CD4-positive, alpha-beta T cell treated with Interleukin-17A for 4 hours (primary cell): ENCODE measurements around the gene CORO7.

Source experiments
- DNase-seq: peaks from one replicate; pipeline ENCODE4 v3.0.0-alpha.2; 2020; ENCODE audit warnings: mixed read lengths

The CORO7 gene

DNA sequence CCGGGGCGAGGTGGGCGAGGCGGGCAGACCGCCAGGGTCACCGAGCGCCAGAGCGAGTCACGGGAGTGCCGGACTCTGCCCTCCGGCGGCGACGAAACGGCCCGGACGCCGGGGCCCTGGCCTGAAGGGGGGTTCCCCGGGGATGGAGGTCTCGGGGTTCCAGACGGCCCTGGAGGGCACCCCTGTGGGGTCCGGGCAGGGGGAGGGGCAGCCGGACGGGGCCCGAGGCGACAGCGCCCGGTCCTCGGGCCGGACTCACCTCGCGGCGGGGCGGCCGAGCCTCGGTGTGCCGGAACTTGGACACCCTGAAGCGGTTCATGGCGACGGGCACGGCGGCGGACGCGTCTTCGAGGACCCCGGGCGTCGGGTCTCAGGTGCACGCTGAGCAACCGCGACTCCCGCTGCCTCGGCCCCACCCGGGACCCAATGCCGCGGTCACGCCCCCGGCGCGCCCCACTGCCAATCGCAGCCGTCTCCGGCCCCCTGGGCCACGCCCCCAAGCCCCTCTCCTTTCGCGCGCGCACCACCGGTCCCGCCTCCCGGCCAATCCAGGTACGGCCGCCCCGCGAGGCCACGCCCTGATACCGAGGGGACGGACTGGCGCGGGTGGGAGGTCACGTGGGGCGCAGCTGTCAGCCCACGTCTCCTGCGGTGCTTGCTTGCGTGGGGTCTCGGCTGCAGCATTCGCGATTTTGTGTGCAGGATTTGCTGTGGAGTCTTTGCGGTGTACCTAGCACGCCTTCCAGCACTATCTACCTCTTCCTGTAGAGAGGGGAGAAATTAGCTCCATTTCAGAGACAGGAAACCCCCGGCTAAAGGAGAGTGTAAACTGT is at the start of gene CORO7:
TSS of gene CORO7 (minus strand) at position 397 of the 833 bp plus-strand sequence. CDS start at position 319, 78 bp downstream.
- DNase-seq, result peak; percentile 100

DNA sequence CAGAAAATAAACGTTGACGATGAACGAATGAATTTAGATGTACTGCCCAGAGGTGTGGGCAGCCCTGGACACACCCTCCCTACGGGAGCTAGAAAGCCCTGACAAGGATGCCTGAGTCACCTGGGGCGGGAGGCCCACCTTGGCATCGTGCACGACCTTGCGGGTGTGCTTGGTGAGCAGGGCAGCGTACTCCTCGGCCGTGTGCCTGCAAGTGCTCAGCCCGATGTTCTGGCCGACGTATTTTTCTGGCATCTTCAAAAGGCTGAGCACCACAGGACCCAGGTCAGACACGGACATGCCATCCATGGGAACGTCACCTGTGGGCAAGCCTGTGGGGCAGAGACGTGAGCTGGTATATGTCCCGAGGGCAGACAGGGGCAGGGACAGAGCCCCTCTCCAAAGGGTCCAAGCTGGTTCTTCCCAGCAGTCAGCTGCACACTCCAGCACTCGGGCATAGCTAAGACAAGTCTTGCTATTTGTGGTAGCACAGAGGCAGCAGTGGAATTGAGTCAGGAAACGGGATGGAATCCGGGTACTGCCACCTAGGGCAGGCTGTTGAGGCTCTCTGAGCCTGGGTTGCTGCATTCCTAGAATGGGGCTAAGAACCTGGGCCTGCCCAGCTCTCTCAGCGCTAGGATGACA is 47.2 kb upstream of the CORO7 start:
- no peak for DNase-seq

DNA sequence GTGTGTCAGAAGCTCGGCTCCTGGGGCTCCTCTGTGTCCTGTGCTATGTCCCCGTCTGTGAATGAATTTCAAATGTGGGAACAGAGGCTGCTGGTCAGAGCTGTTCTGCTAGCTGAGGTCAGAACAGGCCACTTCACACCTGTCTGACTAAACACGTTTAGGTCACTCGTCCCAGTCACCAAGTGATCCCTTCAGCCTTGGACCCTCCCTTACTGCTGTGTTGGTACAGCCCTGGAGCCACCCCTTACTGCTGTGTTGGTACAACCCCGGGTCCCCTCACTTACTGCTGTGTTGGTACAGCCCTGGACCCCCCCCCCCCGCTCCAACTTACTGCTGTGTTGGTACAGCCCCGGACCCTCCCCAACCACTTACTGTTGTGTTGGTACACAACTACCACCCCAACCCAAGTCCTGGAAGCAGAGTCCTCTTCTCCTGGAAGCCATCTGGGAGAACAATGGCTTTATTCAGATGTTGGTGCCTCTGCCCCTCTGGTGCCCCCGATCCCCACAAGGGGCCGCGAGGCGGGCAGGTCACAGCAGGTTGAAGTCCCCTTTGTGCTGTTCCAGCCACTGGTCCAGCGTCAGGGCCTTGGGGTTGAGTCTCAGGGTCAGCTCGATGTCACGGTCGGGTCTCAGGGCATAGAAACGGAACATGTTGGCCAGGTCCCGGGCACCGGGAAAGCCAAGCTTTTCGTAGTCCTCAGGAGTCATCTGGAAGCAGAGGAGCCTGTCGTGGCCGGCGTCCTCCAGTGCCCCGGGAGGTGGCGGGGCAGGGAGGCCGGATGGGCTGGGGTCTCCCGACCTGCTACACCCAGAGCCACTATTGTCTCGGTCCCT is 45.1 kb upstream of the CORO7 start:
- DNase-seq, result no peak

DNA sequence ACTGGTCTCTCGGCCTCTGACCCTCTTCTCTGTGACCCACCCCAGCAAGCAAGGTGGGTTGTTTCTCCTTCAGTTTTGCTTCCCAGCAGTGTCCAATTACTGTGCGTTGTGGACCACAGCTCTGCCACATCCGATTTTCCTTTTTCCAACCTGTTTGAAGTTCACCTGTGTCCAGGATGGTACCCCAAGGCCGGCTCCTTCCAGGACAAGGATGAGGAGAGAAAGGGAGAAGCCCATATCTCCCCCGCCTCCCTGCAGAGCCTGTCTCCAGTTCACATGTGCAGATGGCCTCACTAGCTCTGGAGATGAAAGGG is 44.5 kb upstream of the CORO7 start:
- DNase-seq, result no peak

DNA sequence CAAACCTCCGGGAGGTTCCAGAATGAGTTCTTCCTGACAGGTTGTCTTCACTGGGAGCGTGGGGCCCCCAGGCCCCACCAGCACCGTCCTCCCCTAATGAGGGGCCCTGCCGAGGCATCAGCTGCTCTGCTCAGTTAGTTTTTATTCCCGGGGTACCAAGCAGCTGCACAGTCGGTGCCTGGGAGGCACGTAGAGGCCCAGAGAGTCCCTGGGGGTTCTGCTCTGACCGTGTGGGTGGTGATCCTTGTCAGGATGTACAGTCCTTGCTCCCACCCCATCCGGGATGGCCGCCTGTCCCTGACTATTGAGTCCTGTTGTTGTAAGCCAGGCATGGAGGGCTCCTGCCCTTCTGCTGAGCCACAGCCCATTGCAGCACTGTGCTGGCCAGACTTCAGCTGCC is 39.6 kb upstream of the CORO7 start:
- no peak for DNase-seq

DNA sequence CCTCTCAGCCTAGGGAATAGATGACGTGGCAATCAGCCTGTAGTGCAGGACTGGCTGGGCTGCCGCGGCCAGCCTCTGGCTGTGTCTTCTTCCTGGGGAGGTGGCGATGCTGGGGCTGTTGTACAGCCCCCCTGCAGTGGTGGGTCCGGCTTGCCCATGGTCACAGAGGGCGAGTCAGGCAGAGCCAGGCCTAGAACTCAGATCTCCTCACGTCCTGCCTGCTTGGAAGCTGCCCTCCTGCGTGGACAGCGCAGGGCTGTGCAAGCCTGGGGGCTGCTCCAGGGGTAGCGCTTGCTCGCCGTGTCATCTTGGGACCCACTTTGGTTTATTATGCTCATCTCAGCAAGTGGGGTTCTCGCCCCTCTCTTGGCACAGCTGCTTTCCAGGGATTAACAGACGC is 38.7 kb upstream of the CORO7 start:
- DNase-seq, result no peak

DNA sequence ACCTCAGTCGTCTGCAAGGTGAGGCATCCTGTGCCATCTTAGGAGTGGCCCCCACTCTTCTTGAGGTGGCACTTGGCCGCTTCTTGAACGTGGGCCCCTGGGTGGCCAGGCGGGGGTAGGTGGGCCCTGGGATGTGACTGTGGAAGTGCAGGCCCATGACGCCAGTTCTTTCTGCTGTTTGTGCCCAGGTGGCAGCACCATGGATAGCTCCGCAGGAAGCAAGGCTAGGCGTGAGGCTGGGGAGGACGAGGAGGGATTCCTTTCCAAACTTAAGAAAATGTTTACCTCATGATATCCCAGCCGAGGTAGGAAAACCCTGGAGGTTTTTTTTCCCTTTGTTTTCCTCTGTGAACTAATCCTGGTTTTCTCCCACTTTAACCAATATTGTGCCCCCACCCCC is 38.2 kb upstream of the CORO7 start:
- no peak for DNase-seq

DNA sequence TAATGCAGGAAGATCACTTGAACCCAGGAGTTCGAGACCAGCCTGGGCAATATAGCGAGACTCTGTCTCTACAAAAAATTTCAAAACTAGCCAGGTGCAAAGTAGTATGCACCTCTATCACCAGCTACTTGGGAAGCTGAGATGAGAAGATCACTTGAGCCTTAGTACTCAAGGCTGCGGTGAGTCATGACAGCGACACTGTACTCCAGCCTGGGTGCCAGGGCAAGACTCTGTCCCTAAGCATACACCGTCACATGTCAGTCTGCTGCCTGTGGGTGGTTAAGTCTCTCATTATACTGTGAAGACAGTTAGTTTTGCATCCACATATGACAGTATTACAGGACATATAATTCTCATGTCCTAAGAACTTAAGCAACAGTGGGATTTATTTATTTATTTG is 36.3 kb upstream of the CORO7 start:
- DNase-seq, result no peak

DNA sequence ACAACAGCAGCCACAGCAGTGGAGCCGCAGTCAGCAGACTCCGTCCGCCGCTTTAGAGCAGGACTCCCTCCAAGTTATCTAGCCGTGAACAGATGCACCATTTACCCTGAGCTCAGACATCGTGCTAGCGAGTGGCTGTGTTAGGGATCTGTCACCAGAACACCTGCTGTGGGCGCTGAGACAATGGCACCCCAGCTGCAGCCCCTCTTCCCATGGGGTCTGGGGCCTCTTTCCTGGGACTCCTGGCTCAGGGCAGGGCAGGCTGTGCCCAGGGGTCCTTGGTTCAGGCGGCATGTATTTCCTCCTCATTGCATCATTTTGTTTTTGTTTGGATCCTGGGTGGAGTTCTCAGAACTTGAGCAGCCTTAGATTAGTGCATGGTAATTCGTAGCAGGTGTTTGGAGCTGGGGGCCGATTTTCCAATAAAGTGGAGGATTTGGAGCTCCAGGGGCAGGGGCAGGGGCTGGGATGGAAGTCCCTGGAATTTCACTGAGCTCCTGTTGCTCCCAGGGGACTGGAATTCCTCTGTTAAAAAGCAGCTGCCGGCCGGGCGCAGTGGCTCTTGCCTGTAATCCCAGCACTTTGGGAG is 34.6 kb upstream of the CORO7 start:
- no peak for DNase-seq

DNA sequence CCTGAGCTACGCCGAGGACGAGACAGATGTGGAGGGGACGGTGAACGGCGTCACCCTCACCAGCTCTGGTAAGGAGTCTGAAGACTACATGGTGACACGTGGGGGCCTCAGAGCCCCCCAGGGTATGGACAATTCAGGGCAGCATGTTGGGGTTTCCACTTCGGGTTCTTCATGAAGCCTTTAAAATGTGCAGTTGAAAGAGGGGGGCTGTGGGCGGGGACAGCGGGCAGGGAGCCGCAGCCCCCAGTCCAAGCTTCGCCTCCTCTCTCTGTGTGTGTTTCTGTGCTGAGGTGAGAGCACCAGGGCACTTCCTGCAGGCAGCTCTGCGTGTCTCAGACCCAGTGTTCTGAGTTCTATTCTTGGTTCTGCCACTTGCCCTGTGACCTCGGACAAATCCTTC is 34.0 kb upstream of the CORO7 start:
- no peak for DNase-seq

DNA sequence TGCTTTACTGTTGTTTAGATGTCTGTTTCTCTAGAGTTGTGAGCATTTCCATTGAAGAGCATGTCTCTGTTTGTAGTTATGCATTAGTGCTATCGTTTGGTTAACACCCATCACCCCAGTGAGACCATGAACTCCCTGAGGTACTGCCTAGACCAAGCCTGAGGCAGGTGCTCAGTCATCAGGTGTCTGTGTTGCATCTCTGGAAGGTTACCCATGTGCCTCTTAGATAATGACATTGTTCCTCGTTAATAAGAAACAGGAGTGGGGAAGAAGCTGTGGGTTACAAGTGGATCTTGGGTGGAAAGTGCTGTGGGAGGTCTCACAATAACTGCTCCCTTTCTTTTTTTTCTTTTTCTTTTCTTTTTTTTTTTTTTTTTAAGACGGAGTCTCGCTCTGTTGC is 27.6 kb upstream of the CORO7 start:
- DNase-seq, result no peak

DNA sequence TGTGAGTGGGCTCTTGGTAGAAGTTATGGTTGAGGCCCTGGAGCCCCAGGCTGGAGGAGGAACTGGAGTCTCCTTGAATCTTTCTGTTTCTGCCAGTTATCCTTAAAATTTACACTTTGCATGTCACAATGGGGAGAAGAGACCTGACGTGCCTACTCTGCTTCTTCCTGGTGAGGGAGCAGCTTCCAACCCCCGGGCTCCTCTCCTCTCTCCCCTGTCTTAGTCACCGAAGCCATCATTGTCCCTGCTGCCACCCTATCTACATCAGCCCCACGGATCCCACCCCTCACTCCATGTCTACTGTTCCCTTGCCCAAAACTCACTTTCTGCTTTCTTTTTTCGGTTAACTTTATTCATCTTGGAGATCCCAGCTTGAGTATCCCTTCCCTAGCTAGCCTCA is 26.9 kb upstream of the CORO7 start:
- no peak for DNase-seq

DNA sequence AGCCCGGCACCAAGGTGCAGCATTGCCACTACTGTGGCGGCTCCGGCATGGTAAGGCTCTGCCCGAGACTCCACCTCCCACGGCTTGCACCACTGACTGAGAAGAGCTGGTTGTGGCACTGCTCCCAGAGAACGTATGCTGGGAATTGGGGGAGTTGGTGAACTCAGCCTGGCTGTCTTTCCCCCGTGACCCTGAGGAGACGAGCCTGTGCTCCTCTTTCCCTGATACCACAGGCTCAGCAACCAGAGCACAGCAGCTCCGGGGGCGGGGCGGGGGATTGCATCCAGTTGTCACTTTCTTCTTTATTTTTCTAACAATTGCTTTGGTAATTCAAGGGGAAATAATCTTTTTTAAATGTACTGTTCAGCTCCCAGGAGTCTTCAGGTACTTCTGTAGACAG is 26.0 kb upstream of the CORO7 start:
- no peak for DNase-seq

DNA sequence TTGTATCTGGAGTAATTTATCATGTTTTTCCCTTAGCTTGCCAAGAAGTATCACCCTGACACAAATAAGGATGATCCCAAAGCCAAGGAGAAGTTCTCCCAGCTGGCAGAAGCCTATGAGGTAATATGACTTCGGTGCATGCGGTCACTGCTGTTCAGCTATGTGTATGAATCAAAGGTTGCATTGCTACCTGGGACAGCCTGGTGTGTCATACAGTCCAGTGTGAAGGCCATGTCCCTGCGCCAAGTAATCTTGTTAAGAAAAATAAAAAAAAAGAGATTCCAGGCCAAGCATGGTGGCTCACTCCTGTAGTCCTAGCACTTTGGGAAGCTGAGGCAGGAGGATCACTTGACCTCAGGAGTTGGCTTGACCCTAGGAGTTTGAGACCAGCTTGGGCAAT is 21.0 kb upstream of the CORO7 start:
- DNase-seq, result no peak

DNA sequence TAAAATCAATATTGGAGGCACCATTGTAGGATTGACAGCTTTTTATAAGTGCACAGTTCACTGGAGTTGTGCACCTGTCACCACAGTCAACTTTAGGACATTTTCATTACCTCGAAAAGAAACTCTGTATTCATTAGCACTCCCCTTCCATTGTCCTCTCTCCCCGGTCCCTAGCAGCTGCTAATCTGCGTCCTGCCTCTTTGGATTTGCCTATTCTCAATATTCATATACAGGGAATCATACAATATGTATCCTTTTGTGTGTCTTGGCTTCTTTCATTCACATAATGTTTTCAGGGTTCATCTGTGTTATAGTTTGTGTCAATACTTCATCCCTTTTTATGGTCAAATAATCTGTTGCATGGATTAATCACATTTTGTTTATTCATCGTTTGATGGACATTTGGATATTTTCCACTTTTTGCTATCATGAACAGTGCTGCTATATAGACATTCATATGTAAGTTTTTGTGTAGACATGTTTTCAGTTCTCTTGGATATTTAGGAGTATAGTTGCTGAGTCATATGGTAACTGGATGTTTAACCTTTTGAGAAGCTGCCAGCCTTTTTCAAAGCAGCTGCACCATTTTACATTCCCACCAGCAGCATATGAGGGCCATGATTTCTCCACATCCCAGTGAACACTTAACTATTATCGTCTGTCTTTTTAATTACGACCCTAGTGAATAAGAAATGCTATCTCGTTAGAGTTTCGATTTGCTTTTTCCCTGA is 19.1 kb upstream of the CORO7 start:
- no peak for DNase-seq

DNA sequence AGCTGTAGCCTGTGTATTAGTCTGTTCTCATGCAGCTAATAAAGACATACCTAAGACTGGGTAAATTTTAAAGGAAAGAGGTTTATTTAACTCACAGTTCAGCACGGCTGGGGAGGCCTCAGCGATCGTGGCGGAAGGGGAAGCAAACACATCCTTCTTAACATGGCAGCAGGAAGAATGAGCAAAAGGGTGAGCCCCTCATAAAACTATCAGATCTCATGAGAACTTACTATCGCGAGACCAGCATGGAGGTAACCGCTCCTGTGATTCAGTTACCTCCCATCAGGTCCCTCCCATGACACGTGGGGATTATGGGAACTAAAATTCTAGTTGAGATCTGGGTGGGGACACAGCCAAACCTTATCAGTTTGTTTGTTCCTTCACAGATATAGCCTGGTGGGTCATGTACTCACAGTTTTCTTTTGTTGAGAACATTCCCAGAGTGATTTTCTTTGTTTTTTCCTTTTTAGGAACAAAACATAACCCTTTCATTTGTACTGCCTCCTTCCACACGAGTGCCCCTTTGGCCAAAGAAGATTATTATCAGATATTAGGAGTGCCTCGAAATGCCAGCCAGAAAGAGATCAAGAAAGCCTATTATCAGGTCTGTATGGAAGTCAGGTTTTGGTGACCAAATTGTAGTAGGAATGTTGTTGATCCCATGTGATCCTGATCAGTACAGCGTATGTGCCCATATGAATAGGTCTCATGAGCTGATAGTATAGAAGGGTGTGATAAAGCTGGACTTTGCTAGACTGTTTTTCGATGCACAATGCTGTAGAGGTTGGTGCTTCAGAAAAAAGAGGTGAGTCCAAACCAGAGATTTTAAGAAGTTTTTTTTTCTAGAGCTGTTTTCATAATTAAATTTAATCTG is 17.8 kb upstream of the CORO7 start:
- no peak for DNase-seq

DNA sequence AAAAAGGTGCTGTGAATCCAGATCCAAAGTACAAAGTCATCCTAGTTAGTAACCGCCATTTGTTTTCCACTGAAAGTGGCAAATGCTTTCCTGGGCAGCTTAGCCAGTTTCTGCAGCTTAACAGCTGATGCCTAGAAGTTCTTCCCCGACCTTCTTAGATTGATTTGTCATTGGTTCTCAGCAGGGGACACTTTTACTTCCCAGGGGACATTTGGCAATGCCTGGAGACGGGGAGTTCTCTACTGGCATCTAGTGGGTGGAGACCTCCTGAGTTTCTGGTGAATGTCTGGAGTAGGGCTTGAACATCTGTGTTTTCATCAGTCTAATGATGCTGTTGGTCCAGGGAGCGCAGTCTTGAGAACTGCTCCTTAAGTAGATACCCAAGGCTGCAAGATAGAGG is 16.8 kb upstream of the CORO7 start:
- no peak for DNase-seq

DNA sequence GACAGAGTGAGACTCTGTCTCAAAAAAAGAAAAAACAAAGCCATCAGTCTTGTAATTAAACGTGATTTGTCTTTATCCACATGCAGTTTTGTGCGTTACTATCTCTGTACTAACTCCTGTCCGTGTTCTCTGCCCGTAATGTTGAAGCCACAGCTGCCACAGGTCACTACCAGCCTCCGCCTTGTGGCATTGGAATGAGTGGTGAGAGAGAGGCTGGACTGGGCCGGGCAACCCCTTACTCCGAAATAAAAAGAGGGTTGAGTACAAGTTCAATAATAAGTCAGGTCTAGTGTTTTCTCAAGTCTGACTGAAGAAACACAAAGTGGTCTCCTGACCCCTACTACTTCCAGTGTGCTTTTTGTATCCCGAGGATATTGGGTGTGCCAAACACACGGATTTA is 14.6 kb upstream of the CORO7 start:
- no peak for DNase-seq

DNA sequence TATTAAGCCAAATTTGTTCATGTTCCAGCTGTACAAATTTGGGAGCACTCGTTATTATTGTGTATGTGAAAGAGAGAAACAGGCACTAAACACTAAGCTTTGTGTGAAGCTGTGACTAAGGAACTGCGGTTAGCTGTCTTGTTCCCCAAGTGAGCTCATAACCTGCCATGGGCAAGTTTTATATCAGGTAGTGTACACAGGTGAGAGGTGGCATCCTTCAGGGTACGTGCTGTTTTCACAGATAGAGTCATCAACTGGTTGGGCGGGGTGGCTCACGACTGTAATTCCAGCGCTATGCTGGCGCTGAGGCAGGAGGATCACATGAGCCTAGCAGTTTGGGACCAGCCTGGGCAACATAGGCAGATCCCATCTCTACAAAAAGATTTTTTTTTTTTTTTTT is 12.1 kb upstream of the CORO7 start:
- no peak for DNase-seq

DNA sequence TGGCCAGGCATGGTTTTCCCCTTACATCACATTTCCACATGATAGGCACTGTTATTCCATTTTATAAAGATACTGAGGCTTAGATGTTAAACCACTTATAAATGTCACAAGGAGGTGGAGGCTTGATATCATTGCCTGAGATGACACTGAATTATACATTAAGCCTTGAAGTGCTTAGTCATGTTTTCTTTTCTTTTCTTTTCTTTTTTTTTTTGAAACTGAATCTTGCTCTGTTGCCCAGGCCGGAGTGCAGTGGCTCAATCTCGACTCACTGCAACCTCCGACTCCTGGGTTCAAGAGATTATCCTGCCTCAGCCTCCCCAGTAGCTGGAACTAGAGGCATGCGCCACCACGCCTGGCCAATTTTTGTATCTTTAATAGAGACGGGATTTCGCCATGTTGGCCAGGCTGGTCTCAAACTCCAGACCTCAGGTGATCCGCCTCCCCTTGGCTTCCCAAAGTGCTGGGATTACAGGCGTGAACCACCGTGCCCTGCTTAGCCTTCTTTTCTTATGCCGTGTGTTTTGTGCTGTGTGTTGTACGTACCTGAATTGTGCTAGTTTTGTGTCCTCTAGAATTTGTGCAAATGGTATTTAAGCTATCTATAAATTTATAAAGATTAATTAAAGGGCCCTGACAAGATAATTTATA is 10.5 kb upstream of the CORO7 start:
- DNase-seq, result no peak

DNA sequence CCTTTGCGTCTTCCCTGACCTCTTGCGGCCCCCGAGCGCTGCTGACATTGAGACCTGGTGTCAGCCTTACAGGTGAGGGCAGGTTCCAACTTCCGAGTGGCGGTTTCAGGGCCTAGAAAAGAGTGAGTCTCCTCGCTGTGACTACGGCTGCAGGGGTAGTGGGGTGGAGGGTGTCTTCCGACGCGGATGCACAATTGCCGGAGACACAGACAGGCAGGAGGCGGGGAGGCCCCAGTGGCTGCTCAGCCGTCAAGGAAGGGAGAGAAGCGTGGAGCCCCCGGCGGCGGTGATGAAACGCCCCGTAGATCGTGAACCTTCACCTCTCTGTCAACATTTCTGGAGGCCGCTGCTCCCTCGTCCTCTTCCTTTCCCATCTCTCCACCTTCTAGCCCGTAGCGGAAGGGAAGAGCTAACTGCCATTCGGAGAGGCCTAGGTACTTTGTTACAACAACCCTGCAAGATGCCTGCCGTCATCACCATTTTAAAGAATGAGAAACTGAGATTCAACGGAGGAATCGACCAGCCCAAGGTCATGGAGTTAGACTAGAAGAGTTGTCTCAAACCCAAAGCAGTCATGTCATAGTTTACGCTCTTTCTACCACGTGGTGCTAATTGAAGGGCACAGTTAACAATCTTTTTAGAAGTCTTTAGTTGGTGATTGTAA is 9.8 kb upstream of the CORO7 start:
- no peak for DNase-seq
